ENCODE data around the gene ZBTB20.

The ZBTB20 gene

DNA sequence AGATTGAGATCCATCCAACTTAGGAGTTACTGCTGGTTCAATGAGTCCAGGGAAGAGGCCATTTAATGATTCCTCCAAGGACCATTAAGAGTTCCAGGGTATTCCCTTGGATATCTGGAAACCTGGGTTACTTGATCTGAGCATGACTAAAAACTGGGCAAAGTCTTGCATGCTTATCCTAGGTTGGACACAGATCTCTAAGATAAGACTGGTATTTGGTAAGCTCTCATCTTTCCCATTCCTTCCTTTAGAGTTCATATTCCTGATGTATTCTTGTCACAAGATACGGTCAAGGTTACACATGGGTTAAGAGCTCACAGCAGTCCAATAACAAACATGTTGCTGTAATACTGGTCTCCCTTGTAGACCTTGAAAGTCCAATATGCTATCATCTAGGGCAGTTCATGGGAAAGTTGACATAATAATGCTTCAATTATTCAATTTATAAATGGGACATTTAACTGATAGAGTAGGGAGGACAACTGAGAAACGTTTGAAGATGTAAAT lies 551.5 kb downstream of the ZBTB20 start:
- H3K4me1 ChIP-seq (ENCODE audit: insufficient read depth, low read length) = 0 out of 2 replicates have a peak, but pooled peaks cover 5% of the 10 kb centered on the region
- H3K9me3 ChIP-seq (ENCODE audit: control insufficient read depth, insufficient read depth, low read length) = no peaks in the 10 kb centered on the region
- no peaks in the 10 kb centered on the region for H3K36me3 ChIP-seq (ENCODE audit: insufficient read depth, low read length)
- no peak overlapping the region for H3K9ac ChIP-seq (ENCODE audit: low read depth, low read length)

- Histone ChIP-seq H3K4me1 (ENCODE audit: insufficient read depth, low read length) (no peaks in the 10 kb centered on the region), H3K36me3 (ENCODE audit: insufficient read depth, low read length) (no peaks in the 10 kb centered on the region), H3K9ac (ENCODE audit: low read depth, low read length) (no peak overlapping the region), H3K9me3 (ENCODE audit: control insufficient read depth, insufficient read depth, low read length) (no peaks in the 10 kb centered on the region)
These were observed 556.6 kb downstream of the ZBTB20 start for GRCh38 chr3:114590309-114591047.

- Histone ChIP-seq H3K9ac (ENCODE audit: low read depth, low read length) (no peak overlapping the region), H3K36me3 (ENCODE audit: insufficient read depth, low read length) (no peaks in the 10 kb centered on the region), H3K9me3 (ENCODE audit: control insufficient read depth, insufficient read depth, low read length) (no peaks in the 10 kb centered on the region), H3K4me1 (ENCODE audit: insufficient read depth, low read length) (peaks cover 7% of the 10 kb centered on the region; the same call in 1 of the 2 replicates)
These were observed 559.1 kb downstream of the ZBTB20 start for GRCh38 chr3:114587986-114588385.

DNA sequence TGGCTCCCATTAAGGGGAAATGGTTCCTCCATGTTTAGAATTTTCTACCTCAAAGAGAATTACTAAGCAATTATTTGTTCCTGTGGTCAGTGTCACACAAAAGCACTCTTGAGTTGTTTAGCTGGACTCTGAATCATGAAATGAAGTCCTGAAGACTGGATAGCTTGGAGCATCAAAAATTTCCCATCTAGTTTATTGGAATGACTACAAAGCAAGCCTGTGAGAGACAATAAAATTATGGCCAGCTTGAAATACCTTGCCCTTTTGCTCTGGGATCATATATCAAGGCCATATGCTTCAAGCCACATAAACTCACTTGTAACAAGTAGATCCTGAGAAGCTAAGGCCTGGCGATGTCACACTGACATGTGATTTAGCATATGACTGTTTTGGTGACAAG lies 561.0 kb downstream of the ZBTB20 start:
- no peaks in the 10 kb centered on the region for H3K36me3 ChIP-seq (ENCODE audit: insufficient read depth, low read length)

DNA sequence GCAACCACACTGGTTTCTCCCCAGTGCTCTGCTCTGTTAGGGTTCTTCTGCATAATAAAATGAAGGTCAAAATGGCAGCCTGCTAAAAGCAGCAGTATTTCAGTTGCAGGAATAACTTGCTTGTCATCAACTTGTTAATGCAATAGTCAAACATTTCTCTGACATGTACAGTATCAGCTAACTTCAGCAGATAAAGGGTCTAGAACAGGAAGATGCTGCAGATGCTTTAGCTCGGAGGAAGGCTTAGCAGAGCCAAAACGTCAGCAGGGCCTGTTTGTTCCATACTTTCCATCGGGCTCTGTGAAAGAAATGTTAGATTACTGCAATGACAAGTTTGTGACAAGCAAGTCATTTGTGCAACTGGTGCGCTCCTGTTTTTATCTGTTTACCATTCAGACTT lies 561.4 kb downstream of the ZBTB20 start:
- no peaks in the 10 kb centered on the region for H3K36me3 ChIP-seq (ENCODE audit: insufficient read depth, low read length)
- peaks cover 7% of the 10 kb centered on the region; the same call in 1 of the 2 replicates for H3K4me1 ChIP-seq (ENCODE audit: insufficient read depth, low read length)
- H3K9me3 ChIP-seq (ENCODE audit: control insufficient read depth, insufficient read depth, low read length) = no peaks in the 10 kb centered on the region
- no peak overlapping the region for H3K9ac ChIP-seq (ENCODE audit: low read depth, low read length)

More for the DNA sequence above, 561.0 kb downstream of the ZBTB20 start:
- H3K9me3 ChIP-seq (ENCODE audit: control insufficient read depth, insufficient read depth, low read length) = no peaks in the 10 kb centered on the region
- no peak overlapping the region for H3K9ac ChIP-seq (ENCODE audit: low read depth, low read length)
- H3K4me1 ChIP-seq (ENCODE audit: insufficient read depth, low read length) = peaks cover 7% of the 10 kb centered on the region; the same call in 1 of the 2 replicates

GRCh38 chr3:114584734-114585371 lies 562.2 kb downstream of the ZBTB20 start:
- H3K9me3 ChIP-seq (ENCODE audit: control insufficient read depth, insufficient read depth, low read length) = no peaks in the 10 kb centered on the region
- peaks cover 7% of the 10 kb centered on the region; the same call in 1 of the 2 replicates for H3K4me1 ChIP-seq (ENCODE audit: insufficient read depth, low read length)
- no peaks in the 10 kb centered on the region for H3K36me3 ChIP-seq (ENCODE audit: insufficient read depth, low read length)
- no peak overlapping the region for H3K9ac ChIP-seq (ENCODE audit: low read depth, low read length)

GRCh38 chr3:114582929-114583328 lies 564.2 kb downstream of the ZBTB20 start:
- Histone ChIP-seq H3K9me3 (ENCODE audit: control insufficient read depth, insufficient read depth, low read length) (no peaks in the 10 kb centered on the region), H3K36me3 (ENCODE audit: insufficient read depth, low read length) (no peaks in the 10 kb centered on the region), H3K4me1 (ENCODE audit: insufficient read depth, low read length) (peaks cover 7% of the 10 kb centered on the region; the same call in 1 of the 2 replicates), H3K9ac (ENCODE audit: low read depth, low read length) (no peak overlapping the region)

DNA sequence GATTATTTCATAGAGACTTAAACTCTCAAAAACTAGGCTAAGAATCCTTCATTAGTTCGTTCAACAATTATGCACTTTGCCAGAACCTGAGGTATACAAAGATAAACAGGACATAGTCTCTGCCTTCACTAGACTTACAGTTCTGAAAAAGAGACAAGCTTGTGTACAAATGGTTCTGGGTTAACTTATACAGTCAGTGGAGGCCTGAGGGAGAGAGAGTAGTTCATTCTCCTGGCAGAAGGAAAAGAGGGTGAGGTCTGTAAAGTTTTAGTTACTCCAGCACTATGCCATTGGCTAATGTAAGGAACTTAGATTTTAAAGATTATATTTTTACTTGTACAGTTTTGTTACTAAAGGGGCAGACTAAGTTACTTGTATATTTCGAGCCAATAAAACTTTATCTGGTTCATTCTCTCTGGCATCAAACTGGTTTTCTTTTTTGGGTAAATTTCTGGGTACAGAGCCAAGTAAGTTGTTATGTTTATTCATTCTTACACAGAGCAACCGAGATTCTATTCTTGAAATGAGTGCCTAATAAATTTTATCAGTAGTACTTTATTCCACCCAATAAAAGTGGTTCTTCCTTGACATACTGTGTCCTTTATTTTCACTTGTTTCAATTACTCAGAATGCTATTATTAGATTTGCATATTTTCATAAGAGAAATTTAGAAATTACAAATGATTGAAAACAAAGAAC lies 574.6 kb downstream of the ZBTB20 start:
- Histone ChIP-seq H3K36me3 (ENCODE audit: insufficient read depth, low read length) (no peaks in the 10 kb centered on the region), H3K9me3 (ENCODE audit: control insufficient read depth, insufficient read depth, low read length) (no peaks in the 10 kb centered on the region), H3K9ac (ENCODE audit: low read depth, low read length) (no peak overlapping the region), H3K4me1 (ENCODE audit: insufficient read depth, low read length) (peaks cover 9% of the 10 kb centered on the region)

DNA sequence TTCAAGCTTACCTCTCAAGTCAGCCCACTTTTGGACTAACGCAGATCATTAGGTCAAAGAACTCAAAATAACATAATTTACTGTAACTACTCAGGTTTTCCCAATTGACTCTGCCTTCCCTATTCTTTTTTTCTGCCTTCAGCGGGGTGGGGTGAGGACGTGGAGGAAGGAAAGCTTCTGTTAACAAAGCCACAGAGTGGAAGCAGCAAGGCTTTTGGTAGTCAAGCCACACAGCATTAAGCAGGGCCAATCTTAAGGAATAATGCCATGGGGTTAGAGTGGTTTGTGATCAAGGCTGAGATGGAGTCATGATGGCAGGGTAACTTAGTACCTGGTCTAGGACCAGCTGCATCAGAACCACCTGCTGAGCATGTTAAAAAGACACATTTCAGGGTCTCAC lies 575.7 kb downstream of the ZBTB20 start:
- Histone ChIP-seq H3K4me1 (ENCODE audit: insufficient read depth, low read length) (peaks cover 13% of the 10 kb centered on the region), H3K36me3 (ENCODE audit: insufficient read depth, low read length) (no peaks in the 10 kb centered on the region), H3K9me3 (ENCODE audit: control insufficient read depth, insufficient read depth, low read length) (no peaks in the 10 kb centered on the region), H3K9ac (ENCODE audit: low read depth, low read length) (no peak overlapping the region)

DNA sequence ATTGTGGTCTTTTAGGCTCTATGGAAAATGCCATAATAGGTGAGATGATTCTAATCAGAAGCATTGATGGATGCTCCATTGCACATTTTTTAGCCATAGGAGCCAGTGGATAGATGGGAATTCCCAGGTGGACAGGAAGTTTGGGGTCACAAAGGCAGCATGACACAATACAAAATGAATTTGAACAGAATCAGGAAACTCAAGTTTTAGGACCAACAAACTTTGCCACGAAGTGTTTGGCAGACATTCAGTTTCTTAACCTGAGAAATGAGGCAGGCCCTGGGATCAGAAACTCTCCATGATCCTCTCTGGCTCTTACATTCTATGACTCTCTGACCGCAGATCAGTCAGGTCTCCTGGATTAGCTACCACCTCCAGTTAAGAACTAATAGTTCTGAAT lies 577.9 kb downstream of the ZBTB20 start:
- no peaks in the 10 kb centered on the region for H3K36me3 ChIP-seq (ENCODE audit: insufficient read depth, low read length)
- no peaks in the 10 kb centered on the region for H3K9me3 ChIP-seq (ENCODE audit: control insufficient read depth, insufficient read depth, low read length)
- H3K4me1 ChIP-seq (ENCODE audit: insufficient read depth, low read length) = peaks cover 26% of the 10 kb centered on the region
- no peak overlapping the region for H3K9ac ChIP-seq (ENCODE audit: low read depth, low read length)

GRCh38 chr3:114567771-114568170 lies 579.3 kb downstream of the ZBTB20 start:
- peaks cover 26% of the 10 kb centered on the region for H3K4me1 ChIP-seq (ENCODE audit: insufficient read depth, low read length)
- no peaks in the 10 kb centered on the region for H3K36me3 ChIP-seq (ENCODE audit: insufficient read depth, low read length)
- no peak overlapping the region for H3K9ac ChIP-seq (ENCODE audit: low read depth, low read length)
- no peaks in the 10 kb centered on the region for H3K9me3 ChIP-seq (ENCODE audit: control insufficient read depth, insufficient read depth, low read length)

DNA sequence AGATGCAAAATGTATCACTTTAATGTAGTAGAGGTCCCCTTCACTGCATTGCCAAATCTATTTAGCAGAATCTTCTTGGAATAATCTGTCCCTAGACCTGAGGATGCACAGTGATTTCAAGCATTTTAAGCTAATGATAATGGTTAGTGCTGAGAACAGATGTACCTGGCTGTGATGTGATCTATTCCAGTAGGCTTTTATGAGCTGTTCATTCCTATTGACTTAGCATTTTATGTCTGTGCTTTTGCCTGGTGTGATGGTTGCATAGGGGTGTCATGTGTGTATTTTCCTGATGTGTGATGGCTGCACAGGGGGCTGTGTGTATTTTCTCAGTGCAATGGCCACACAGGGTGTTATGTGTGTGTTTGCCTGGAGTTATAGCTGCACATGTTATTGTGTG lies 580.3 kb downstream of the ZBTB20 start:
- Histone ChIP-seq H3K4me1 (ENCODE audit: insufficient read depth, low read length) (peaks cover 24% of the 10 kb centered on the region), H3K36me3 (ENCODE audit: insufficient read depth, low read length) (no peaks in the 10 kb centered on the region), H3K9me3 (ENCODE audit: control insufficient read depth, insufficient read depth, low read length) (no peaks in the 10 kb centered on the region), H3K9ac (ENCODE audit: low read depth, low read length) (no peak overlapping the region)

GRCh38 chr3:114566162-114566755 lies 580.8 kb downstream of the ZBTB20 start:
- Histone ChIP-seq H3K9me3 (ENCODE audit: control insufficient read depth, insufficient read depth, low read length) (no peaks in the 10 kb centered on the region), H3K9ac (ENCODE audit: low read depth, low read length) (no peak overlapping the region), H3K4me1 (ENCODE audit: insufficient read depth, low read length) (peaks cover 19% of the 10 kb centered on the region), H3K36me3 (ENCODE audit: insufficient read depth, low read length) (no peaks in the 10 kb centered on the region)

DNA sequence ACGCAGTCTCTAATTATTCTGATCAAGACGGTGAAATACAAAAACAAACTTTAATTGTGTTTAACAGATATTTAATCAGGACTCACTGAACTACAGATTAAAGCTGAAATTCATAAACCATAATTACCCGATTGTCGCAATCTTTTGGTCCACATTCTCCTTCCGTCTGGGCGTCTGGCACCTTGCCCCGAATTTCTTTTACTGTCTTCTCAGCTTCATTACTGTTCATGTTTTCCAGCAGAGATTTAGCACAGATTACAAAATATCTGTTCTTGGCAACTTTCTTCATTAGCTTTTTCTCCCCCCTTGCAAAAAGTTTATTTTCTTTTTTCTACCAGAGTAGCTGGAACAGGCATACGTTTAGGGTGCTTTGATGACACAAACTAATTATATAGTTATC lies 581.9 kb downstream of the ZBTB20 start:
- H3K9me3 ChIP-seq (ENCODE audit: control insufficient read depth, insufficient read depth, low read length) = no peaks in the 10 kb centered on the region
- no peak overlapping the region for H3K9ac ChIP-seq (ENCODE audit: low read depth, low read length)
- H3K36me3 ChIP-seq (ENCODE audit: insufficient read depth, low read length) = no peaks in the 10 kb centered on the region
- peaks cover 17% of the 10 kb centered on the region for H3K4me1 ChIP-seq (ENCODE audit: insufficient read depth, low read length)

All from ES-I3 (cell line).